D721Med (cell line): ENCODE measurements around the gene TEX2.
"Not testable (repeated sequence)": the region's sequence is repeated elsewhere in the genome, so short reads cannot be mapped to it uniquely, and the experiment has no call there.

Experiments used
- DNase-seq: peaks from one replicate; pipeline ENCODE4 v3.0.0; 2011; ENCODE audit warnings: low spot score; ENCODE audit not compliant: insufficient read length
- FAIRE-seq: peaks from 2 replicates; lab custom pipeline; 2011; peaks lifted over from hg19 to GRCh38; lab: Jason Lieb, UNC
- TF ChIP-seq, protein P1 (sequence below): IDR thresholded peaks from 2 replicates; pipeline ENCODE4 v1.5.1; 2012; ENCODE audit warnings: mild to moderate bottlenecking, control low read depth; ENCODE audit not compliant: insufficient read depth; ENCODE audit errors: missing control alignments

The TEX2 gene

DNA sequence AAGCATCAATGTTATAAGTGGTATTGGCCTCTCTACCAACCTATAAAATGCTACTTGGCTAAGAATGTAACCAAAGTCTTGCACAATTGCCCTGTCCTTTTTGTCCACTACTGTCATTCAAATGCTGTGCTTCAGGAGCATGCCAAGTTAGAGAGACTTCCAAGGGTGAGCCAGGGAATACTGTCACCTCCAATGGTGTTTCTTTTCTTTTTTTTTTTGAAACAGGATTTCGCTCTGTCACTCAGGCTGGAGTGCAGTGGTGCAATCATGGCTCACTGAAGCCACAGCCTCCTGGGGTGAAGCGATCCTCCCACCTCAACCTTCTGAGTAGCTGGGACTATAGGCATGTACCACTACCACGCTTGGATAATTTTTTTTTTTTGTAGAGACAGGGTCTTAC lies 89.4 kb downstream of the TEX2 start:
- DNase-seq (no peak), FAIRE-seq (no peak)
- TF ChIP-seq, protein P1, sequence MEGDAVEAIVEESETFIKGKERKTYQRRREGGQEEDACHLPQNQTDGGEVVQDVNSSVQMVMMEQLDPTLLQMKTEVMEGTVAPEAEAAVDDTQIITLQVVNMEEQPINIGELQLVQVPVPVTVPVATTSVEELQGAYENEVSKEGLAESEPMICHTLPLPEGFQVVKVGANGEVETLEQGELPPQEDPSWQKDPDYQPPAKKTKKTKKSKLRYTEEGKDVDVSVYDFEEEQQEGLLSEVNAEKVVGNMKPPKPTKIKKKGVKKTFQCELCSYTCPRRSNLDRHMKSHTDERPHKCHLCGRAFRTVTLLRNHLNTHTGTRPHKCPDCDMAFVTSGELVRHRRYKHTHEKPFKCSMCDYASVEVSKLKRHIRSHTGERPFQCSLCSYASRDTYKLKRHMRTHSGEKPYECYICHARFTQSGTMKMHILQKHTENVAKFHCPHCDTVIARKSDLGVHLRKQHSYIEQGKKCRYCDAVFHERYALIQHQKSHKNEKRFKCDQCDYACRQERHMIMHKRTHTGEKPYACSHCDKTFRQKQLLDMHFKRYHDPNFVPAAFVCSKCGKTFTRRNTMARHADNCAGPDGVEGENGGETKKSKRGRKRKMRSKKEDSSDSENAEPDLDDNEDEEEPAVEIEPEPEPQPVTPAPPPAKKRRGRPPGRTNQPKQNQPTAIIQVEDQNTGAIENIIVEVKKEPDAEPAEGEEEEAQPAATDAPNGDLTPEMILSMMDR = no peak

DNA sequence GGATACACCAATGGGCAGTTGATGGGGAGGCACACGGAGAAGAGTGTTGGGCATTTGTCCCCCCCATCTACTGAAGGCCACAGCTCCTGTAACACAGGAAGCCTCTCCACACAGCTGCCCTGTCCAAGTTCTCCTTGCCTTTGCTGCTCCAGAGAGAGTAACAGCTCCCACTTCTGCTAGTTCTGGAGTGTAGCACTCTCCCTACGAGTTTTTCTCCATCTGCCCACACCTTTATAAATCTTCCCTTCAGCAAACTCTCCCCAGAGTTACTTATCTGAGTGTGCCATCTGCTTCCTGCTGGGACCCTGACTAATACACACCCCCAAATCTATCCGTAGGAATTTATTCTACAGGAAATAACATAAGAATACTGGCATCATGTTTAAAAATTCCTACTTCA lies 90.5 kb downstream of the TEX2 start:
- no peak for FAIRE-seq
- DNase-seq = no peak
- TF ChIP-seq, protein P1 = no peak

DNA sequence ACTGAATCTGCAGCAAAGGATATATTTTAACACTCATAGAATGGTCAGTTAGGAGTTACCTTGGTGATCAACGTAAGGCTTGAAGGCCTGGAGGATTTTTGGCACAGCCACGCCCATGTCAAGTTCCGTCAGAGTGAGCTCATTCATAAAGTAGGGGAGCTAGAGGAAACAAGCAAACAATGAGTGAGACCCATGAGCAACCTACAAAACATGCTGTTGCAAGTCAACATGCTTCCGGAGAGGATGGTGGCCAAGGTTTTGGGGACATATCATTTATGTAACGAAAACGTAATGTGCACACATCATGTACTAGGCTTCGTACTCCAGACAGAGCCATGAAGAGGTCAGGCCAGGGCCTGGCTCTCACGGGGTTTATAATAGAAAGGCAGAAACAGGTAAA lies 92.0 kb downstream of the TEX2 start:
- TF ChIP-seq, protein P1 = no peak
- FAIRE-seq (no peak), DNase-seq (no peak)

DNA sequence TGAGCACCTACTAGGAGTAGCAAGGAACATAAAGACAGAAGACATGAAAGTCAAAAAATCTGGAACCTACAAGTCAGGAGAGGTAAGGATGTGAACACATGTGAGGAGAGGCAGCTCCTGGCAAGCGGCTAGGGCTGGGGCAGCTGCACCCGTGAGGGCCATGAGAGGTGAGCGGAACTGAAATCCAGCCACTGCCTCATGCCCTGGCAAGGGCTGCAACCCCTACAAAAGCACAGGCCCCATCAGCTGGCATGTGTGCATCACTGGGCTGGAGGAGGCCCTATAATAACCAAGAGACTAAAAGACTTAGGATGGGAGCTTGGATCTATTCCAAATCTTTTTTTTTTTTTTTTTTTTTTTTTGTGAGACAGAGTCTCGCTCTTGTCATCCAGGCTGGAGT lies 92.8 kb downstream of the TEX2 start:
- DNase-seq (no peak), FAIRE-seq (no peak)
- TF ChIP-seq, protein P1 = no peak

DNA sequence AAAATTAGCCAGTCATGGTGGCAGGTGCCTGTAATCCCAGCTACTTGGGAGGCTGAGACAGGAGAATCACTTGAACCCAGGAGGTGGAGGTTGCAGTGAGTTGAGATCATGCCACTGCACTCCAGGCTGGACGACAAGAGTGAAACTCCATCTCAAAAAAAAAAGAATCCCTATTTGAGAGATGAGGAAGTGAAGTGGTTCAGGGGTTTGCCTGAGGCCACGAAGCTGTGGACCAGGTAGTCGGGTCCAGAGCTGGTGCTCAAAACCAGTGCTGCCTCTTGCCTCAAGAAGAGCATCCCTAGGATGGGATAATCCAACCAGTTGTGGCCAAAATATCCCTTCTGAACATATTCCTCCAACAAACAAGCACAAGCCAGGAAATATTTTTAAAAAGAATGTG lies 95.4 kb downstream of the TEX2 start:
- DNase-seq, FAIRE-seq: not testable (repeated sequence)

DNA sequence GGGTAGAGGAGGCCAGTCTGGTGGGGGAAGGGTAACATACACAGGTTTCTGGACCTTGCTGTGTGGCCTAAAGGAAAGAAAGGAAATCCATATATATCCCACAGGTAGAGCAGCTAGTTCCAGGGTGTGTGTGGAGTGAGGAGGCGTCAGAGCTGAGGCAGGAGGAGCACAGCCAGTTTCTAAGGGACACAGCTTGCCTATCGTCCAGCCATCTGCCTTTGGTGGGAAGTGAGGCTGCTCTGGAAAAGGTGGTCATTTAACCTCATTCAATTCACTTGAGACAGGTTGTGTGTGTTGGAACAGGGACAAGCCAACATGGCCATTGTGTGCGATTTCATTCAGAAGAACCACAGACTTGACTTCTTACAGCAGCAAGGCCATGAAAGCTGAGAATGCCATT lies 96.2 kb downstream of the TEX2 start:
- TF ChIP-seq, protein P1 = no peak
- no peak for FAIRE-seq
- DNase-seq = no peak

DNA sequence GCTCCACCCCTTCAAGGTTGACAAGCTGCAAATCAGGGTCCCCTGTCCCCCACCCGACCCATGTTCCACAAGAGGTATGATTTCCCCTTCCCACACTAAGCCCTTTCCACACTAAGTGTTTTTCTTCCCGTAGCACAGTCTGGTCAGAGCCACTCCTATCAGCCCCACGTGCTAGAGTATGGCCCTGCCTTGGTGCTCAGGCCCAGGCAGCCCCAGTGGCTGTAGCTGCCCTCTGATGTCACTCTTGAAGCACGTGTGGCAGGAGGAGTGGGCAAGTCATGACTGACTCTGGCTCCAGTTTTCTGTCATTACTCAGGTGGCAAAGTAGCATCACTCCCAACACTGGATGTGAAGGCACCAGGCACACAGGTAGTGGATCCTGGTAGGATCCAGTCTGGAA lies 97.7 kb downstream of the TEX2 start:
- DNase-seq = no peak
- no peak for FAIRE-seq
- TF ChIP-seq, protein P1 = no peak
